HFFc6 (cell line): ENCODE measurements around the gene CFAP20DC. TPM values are rescaled to one million over a fixed set of nuclear protein-coding genes. Genes with fewer than 3 reads are reported as not detected.

Experiments used
- DNase-seq: peaks from one replicate; pipeline ENCODE4 v3.0.0-alpha.2; 2018
- H3K27ac Mint-ChIP-seq: 2 replicates; pipeline ENCODE4 v1.8.0; 2020; ENCODE audit warnings: mild to moderate bottlenecking, mixed read lengths
- H3K27me3 Mint-ChIP-seq: 2 replicates; pipeline ENCODE4 v1.8.0; 2021; ENCODE audit warnings: mild to moderate bottlenecking, moderate library complexity, mixed read lengths; ENCODE audit not compliant: insufficient read depth
- H3K36me3 Mint-ChIP-seq: 2 replicates; pipeline ENCODE4 v1.8.0; 2021; ENCODE audit warnings: low read depth, mixed read lengths
- H3K4me1 Mint-ChIP-seq: 2 replicates; pipeline ENCODE4 v1.8.0; 2020; ENCODE audit warnings: low read depth, mixed read lengths
- H3K4me3 Mint-ChIP-seq: 2 replicates; pipeline ENCODE4 v1.8.0; 2020; ENCODE audit warnings: mild to moderate bottlenecking, moderate library complexity, mixed read lengths
- H3K9me3 Mint-ChIP-seq: 2 replicates; pipeline ENCODE4 v1.8.0; 2020; ENCODE audit warnings: mild to moderate bottlenecking, mixed read lengths
- total RNA-seq, 6 experiments: library from RNA; stranded (reverse); fragmentation: NEBNext Ultra II Directional; extraction: Animal tissue kit (Norgen Biotek cat#: 25700); gene quantifications; 2 replicates in 1 of 6; 3 replicates in 5 of 6; pipeline ENCODE4 v1.2.3, GENCODE V29; 2021
- TF ChIP-seq, protein P1 (sequence below): fragments of 200-600 bp; sonication (generic); IDR thresholded peaks from 2 replicates; pipeline ENCODE4 v1.5.0; 2021; ENCODE audit warnings: antibody characterized with exemption, mild to moderate bottlenecking

CFAP20DC gene
- total RNA-seq, 6 experiments from 2014 or later: 1.2 to 2.6 (median 2.1) TPM

DNA sequence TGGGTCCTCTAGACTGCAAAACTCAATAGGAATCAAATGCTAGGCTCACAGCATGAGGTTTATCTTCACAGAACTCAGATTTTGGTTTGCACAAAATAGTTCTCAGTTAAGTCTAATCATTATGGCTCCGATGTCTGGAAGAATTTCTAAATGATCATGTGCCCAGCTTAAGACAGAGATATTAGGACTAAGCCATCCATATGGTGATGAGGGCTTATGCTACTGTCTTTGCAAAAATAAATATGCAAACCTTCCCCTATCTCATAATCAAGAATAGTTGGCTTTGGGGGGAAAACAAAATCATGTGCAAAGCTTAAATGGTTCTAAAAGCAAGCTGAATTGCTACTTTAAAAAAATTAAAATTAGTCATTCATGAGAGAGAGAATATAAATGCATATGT is 96.5 kb downstream of the CFAP20DC start:
- TF ChIP-seq, protein P1, sequence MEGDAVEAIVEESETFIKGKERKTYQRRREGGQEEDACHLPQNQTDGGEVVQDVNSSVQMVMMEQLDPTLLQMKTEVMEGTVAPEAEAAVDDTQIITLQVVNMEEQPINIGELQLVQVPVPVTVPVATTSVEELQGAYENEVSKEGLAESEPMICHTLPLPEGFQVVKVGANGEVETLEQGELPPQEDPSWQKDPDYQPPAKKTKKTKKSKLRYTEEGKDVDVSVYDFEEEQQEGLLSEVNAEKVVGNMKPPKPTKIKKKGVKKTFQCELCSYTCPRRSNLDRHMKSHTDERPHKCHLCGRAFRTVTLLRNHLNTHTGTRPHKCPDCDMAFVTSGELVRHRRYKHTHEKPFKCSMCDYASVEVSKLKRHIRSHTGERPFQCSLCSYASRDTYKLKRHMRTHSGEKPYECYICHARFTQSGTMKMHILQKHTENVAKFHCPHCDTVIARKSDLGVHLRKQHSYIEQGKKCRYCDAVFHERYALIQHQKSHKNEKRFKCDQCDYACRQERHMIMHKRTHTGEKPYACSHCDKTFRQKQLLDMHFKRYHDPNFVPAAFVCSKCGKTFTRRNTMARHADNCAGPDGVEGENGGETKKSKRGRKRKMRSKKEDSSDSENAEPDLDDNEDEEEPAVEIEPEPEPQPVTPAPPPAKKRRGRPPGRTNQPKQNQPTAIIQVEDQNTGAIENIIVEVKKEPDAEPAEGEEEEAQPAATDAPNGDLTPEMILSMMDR: no peak
- no peak overlapping the region for H3K27ac Mint-ChIP-seq
- no peaks in the 10 kb centered on the region; the same call in 1 of the 2 replicates for H3K4me1 Mint-ChIP-seq
- H3K4me3 Mint-ChIP-seq: no peak overlapping the region
- no peaks in the 10 kb centered on the region; the same call in 1 of the 2 replicates for H3K27me3 Mint-ChIP-seq
- DNase-seq: no peak
- H3K9me3 Mint-ChIP-seq: 0 out of 2 replicates have a peak, but pooled peaks cover 5% of the 10 kb centered on the region
- H3K36me3 Mint-ChIP-seq: peaks cover 6% of the 10 kb centered on the region

DNA sequence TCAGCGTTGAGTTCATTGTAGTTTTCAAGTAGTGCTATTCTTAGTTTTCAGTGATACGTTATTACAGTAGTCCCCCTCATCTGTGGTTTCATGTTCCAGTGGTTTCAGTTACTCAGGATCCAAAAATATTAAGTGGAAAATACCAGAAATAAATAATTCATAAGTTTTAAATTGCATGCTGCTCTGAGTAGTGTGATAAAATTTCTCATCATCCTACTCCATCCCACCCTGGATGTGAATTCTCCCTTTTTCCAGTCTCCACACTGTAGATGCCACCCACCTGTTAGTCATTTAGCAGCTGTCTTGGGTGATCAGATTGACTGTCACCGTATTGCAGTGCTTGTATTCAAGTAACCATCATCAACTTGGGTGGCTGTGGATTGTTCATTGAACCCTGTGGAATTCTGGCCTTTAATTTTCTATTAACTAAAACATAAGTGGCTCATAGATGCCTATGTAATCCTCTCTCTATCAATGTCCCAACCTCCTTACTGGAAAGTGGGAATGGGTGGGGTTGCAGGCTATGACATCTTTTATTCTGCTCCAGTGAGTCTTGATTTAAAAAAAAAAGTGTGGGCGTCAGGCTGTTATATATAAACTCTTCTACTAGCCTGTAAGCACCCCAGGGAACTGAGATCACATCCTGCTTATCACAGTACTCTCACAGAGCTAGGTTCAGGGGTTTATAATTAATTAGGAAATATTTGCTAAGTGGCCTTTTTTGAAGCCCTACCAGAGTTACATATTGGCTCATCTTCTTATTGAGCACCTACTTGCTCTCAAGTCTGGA is 97.5 kb downstream of the CFAP20DC start:
- TF ChIP-seq, protein P1: no peak
- no peak for DNase-seq
- Mint-ChIP-seq H3K27me3 (no peaks in the 10 kb centered on the region; the same call in 1 of the 2 replicates), H3K27ac (no peak overlapping the region), H3K36me3 (peaks cover 6% of the 10 kb centered on the region), H3K4me3 (no peak overlapping the region), H3K4me1 (no peaks in the 10 kb centered on the region; the same call in 1 of the 2 replicates), H3K9me3 (0 out of 2 replicates have a peak, but pooled peaks cover 5% of the 10 kb centered on the region)

DNA sequence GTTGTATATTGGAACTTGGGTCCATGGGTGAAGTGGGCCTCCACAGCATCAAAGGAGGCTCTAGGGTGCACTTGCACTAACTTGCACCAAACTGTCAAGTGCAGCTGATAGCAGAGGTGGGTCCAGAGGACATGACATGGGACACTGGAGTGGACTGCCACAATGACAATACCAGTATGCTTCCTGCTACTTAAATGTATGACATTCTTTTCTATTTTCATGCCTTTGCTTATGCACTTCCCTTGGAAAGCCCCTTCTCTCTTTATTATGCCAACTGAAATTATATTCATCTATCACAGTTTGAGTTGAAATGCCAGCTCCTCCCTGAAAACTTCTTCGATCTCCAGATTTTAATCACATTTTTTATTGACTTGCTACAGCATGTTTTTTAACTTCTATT is 101.8 kb downstream of the CFAP20DC start:
- DNase-seq: no peak
- 0 out of 2 replicates have a peak, but pooled peaks cover 5% of the 10 kb centered on the region for H3K9me3 Mint-ChIP-seq
- H3K4me3 Mint-ChIP-seq: no peak overlapping the region
- H3K4me1 Mint-ChIP-seq: no peaks in the 10 kb centered on the region; the same call in 1 of the 2 replicates
- TF ChIP-seq, protein P1: no peak
- H3K27ac Mint-ChIP-seq: no peak overlapping the region
- H3K36me3 Mint-ChIP-seq: peaks cover 6% of the 10 kb centered on the region
- no peaks in the 10 kb centered on the region; the same call in 1 of the 2 replicates for H3K27me3 Mint-ChIP-seq

DNA sequence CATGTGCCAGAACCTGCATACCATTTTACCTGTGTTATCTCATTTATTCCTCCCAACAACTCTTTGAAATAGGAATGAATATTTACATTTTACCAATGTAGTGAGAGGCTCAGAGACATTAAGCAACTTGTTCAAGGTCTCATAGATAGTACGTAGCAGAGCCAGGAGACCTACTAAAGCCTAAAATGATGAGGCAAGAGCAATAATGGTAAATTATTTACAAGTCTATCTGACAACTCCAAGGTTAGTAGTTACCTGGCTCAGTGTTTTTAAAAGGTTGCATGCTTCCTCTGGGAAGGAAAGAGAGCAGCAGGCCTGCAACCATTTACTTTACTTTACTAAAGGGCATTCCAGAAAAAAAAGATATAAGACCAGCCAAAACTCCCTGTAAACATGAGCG is 103.0 kb downstream of the CFAP20DC start:
- TF ChIP-seq, protein P1: no peak
- no peaks in the 10 kb centered on the region; the same call in 1 of the 2 replicates for H3K4me1 Mint-ChIP-seq
- 0 out of 2 replicates have a peak, but pooled peaks cover 5% of the 10 kb centered on the region for H3K9me3 Mint-ChIP-seq
- no peak overlapping the region for H3K27ac Mint-ChIP-seq
- no peak overlapping the region for H3K4me3 Mint-ChIP-seq
- DNase-seq: no peak
- H3K27me3 Mint-ChIP-seq: no peaks in the 10 kb centered on the region; the same call in 1 of the 2 replicates
- H3K36me3 Mint-ChIP-seq: peaks cover 6% of the 10 kb centered on the region

DNA sequence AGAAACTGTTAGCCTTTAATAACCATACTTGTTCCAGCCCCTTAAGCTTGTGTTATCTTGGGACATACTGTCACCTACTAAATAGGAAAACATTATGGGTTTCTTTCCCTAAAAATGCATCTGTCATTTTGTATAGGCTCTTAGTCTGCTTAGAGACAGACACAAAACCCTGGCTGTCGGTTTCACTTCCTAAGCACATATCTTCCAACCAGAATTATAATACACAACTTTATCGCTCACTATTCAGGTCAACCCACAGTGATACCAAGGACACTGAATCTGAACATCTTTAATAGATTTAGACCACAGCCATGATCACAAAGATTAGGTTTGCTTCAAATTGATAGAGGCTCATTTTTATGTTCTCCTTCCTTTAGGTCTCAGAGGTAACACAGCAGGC is 111.8 kb downstream of the CFAP20DC start:
- Mint-ChIP-seq H3K9me3 (no peaks in the 10 kb centered on the region), H3K4me1 (no peaks in the 10 kb centered on the region), H3K27ac (no peak overlapping the region), H3K36me3 (no peaks in the 10 kb centered on the region), H3K27me3 (no peaks in the 10 kb centered on the region; the same call in 1 of the 2 replicates), H3K4me3 (no peak overlapping the region)
- no peak for DNase-seq
- TF ChIP-seq, protein P1: no peak
